LNCaP clone FGC (cell line): ENCODE results near the gene SNRNP48.
A peak's percentile ranks its signal among the peaks of the same experiment; 100 is the strongest.

ENCODE experiments used
- DNase-seq: peaks from one replicate; pipeline ENCODE4 v3.0.0-alpha.2; 2011; ENCODE audit warnings: low read depth
- H3K4me3 ChIP-seq: 2 replicates; pipeline ENCODE4 v1.5.1; 2011; ENCODE audit warnings: mild to moderate bottlenecking, low read depth, low read length, control low read depth
- TF ChIP-seq, protein P1 (sequence below): IDR thresholded peaks from 2 replicates; pipeline ENCODE4 v1.5.1; 2012; ENCODE audit warnings: mild to moderate bottlenecking; ENCODE audit not compliant: control insufficient read depth, insufficient read depth; ENCODE audit errors: extremely low read depth

SNRNP48 gene

DNA sequence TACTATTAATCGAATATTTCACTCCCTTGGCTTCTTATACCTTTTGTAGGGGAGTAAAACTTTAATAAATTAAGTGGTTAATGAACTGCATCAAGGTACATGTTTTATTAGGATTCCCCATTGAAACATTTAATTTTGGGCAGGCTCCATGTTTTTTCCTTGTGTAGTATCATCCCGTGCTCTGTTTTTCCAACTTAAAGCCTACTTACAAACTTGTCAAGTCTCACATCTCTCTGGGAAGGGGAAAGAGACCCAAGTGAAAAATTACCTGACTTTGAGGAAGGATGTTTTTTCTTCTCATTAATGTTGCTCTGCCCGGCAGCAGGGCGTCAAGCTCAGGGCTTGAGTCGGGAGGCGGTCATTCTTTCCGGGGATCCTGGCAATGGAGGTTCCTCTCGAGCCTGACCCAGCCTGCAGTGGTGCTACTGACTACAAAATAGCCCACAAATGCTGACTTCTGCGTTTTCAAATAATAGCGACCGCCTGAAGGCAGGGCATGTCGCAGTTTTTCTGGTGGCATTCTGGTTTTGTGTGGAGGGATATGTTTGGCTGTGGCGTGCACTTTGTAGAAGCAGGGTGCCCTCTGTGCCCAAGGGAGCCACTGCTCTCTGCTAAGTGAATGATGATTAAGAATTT lies 46.1 kb upstream of the SNRNP48 start:
- DNase-seq: no peak
- TF ChIP-seq, protein P1, sequence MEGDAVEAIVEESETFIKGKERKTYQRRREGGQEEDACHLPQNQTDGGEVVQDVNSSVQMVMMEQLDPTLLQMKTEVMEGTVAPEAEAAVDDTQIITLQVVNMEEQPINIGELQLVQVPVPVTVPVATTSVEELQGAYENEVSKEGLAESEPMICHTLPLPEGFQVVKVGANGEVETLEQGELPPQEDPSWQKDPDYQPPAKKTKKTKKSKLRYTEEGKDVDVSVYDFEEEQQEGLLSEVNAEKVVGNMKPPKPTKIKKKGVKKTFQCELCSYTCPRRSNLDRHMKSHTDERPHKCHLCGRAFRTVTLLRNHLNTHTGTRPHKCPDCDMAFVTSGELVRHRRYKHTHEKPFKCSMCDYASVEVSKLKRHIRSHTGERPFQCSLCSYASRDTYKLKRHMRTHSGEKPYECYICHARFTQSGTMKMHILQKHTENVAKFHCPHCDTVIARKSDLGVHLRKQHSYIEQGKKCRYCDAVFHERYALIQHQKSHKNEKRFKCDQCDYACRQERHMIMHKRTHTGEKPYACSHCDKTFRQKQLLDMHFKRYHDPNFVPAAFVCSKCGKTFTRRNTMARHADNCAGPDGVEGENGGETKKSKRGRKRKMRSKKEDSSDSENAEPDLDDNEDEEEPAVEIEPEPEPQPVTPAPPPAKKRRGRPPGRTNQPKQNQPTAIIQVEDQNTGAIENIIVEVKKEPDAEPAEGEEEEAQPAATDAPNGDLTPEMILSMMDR: no peak
- peak overlapping the region; percentile 85 for H3K4me3 ChIP-seq

DNA sequence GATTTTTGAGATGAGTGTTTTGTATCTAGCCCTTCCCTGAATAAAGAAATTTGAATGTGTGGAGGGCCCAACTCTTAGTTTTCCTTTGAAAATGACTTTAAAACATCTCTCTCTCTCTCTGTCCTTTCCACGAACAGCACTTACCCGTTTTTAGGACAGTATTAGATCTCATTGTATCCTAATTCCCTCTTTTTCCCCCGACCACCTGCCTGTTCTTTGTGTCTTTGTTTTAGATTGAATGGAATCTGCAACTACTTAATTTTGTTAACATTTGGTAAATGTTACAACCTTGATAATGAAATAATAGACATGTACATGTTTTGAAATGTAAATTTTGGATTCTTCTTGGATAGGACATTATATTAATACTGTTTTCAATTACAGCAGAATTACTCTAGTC lies 45.4 kb upstream of the SNRNP48 start:
- DNase-seq: no peak
- H3K4me3 ChIP-seq: no peak overlapping the region
- TF ChIP-seq, protein P1: no peak

DNA sequence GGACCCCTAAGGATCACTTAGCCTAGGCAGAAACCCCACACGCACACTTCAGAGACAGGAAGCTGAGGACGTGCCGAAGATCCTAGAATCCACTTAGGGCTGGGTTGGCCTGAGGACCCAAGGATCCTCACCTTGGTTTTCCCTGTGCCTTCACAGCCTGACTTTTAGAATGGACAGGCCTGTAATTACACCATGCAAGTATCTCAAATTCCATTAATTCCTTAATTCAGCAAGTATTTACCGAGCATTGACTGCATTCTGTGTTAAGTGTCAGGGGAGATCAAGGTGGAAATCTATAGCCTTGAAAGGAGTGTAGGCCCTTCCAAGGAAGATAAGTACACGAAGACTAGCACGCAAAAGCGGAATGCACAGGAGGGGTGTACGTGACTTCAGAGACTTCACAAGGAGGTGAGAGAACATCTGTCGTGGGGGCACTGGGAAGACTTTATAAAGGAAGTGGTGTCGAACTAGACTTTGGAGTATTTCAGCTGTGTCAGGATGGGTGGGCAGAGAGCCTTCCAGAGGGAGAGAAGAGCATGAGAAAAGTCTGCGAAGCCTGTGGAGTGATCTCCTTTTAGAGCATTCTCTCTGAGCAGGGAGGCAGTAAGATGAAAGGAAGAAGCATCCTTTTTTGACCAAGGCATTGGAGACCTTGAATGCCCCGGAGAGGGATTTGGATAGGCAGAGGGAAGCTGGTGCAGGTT lies 44.5 kb upstream of the SNRNP48 start:
- TF ChIP-seq, protein P1: no peak
- DNase-seq: no peak
- no peak overlapping the region for H3K4me3 ChIP-seq

DNA sequence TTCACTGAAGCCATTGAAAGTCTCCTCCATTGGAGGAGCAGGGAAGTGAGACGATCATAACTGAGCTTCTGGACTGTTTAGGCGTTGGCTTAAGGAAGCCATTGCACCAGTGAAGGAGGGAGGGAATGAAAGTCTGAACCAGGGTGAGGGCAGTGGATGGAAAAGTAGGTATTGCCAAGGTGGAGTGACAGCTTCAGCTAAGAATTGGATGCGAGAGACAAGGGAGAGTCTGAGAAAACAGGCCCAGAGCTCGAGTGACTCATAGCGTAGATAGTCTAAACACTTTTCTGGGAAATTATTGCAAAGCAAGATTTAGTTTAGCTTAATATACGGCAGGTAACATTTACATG lies 44.0 kb upstream of the SNRNP48 start:
- DNase-seq: no peak
- TF ChIP-seq, protein P1: no peak
- H3K4me3 ChIP-seq: no peak overlapping the region

DNA sequence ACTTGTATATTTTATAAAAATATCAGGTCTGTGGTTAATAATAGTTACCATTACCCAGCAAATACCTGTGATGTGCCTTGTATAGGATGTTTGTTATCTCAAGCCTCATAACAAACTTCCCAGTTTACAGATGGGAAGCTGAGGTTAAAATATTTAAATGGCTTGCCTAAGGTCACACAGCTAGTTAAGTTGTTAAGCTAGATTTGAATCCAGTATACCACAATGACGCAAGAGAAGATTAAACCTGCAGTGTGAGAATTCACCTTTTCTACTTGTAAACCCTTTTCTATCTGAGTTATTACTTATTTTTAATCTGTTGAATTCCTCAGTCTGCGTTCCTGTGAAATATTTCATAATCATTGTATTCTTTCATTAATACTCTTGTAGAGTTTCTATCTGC lies 43.6 kb upstream of the SNRNP48 start:
- no peak for DNase-seq
- TF ChIP-seq, protein P1: no peak
- no peak overlapping the region for H3K4me3 ChIP-seq

DNA sequence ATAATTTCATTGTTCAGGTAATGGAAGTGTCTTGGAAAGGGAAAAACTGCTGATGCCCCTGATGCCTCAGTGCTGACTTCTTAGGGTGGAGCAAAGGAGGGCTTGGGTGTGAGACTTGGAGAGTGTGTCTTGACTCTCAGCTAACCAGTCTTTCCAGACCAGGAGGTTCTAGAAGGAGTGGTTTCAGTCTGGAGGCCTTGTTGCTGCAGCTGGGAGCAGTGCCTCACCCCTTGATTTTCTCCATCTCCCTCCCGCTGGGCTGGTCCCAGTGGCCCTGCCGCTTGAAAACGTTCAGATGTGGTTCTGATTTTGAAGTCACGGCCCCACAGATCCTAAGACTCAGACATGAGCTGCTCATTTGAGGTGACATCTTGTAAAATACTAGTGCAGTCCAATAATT lies 43.1 kb upstream of the SNRNP48 start:
- TF ChIP-seq, protein P1: no peak
- DNase-seq: no peak
- H3K4me3 ChIP-seq: no peak overlapping the region

DNA sequence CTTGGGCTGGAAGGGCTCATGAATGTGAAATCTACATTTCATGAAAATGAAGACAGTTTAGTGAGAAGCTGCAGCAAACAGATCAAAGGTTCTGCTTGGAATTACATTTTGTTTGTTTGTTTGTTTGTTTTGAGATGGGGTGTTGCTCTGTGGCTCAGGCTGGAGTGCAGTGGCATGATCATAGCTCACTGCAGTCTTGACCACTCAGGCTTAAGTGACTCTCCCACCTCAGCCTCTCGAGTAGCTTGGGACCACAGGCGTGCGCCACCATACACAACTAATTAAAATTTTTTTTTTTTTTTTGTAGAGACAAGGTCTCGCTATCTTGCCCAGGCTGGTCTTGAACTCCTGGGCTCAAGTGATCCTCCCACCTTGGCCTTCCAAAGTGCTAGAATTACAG lies 42.7 kb upstream of the SNRNP48 start:
- no peak overlapping the region for H3K4me3 ChIP-seq
- no peak for DNase-seq
- TF ChIP-seq, protein P1: no peak
